GM23248 (cell line): Measurements from ENCODE around the gene MAPK10.

Experiments
- EZH2 ChIP-seq: fragments of 200-600 bp; sonication (generic); IDR thresholded peaks from 2 replicates; pipeline ENCODE4 v1.6.1; 2018; ENCODE audit warnings: antibody characterized with exemption, mild to moderate bottlenecking; ENCODE audit not compliant: insufficient read depth, poor library complexity, severe bottlenecking
- EZH2phosphoT487 ChIP-seq: fragments of 200-600 bp; sonication (generic); IDR thresholded peaks from 2 replicates; pipeline ENCODE4 v1.6.1; 2018; ENCODE audit warnings: antibody characterized with exemption, moderate library complexity, mild to moderate bottlenecking, low read depth; ENCODE audit not compliant: insufficient read depth

GRCh38 chr4:86274642-86275041 is 85.2 kb downstream of the MAPK10 start:
- no peak for TF ChIP-seq EZH2phosphoT487
- no peak for TF ChIP-seq EZH2
